Stomach (tissue), 4 donors: ENCODE results near the gene ANKRD34B.

Experiments used
- EP300 ChIP-seq: sonication (generic); formaldehyde crosslinking; IDR thresholded peaks from one replicate; pipeline ENCODE4 v1.6.1; 2017; ENCODE audit warnings: antibody characterized with exemption
- POLR2A ChIP-seq, 4 donors: fragments of 450-650 bp; IDR thresholded peaks; one replicate each; pipeline ENCODE4 v1.6.1; 2016; ENCODE audit warnings: antibody characterized with exemption in 4 of 4, control low read depth in 2 of 4, mild to moderate bottlenecking in 1 of 4, moderate library complexity in 1 of 4
- TF ChIP-seq, protein P1 (sequence below), 7 experiments: fragments of 450-650 bp in 4 of 7; fragments of 200-600 bp in 3 of 7; sonication (generic) in 3 of 7; IDR thresholded peaks; one replicate each; pipeline ENCODE4 v1.5.1; 2016 to 2019; ENCODE audit warnings: antibody characterized with exemption in 7 of 7, control low read depth in 2 of 7, mild to moderate bottlenecking in 1 of 7

GRCh38 chr5:80600943-80601693 is 31.0 kb upstream of the ANKRD34B start:
- TF ChIP-seq, protein P1, sequence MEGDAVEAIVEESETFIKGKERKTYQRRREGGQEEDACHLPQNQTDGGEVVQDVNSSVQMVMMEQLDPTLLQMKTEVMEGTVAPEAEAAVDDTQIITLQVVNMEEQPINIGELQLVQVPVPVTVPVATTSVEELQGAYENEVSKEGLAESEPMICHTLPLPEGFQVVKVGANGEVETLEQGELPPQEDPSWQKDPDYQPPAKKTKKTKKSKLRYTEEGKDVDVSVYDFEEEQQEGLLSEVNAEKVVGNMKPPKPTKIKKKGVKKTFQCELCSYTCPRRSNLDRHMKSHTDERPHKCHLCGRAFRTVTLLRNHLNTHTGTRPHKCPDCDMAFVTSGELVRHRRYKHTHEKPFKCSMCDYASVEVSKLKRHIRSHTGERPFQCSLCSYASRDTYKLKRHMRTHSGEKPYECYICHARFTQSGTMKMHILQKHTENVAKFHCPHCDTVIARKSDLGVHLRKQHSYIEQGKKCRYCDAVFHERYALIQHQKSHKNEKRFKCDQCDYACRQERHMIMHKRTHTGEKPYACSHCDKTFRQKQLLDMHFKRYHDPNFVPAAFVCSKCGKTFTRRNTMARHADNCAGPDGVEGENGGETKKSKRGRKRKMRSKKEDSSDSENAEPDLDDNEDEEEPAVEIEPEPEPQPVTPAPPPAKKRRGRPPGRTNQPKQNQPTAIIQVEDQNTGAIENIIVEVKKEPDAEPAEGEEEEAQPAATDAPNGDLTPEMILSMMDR (IDR thresholded peaks at IDR 0.05), result no peak
- TF ChIP-seq POLR2A (IDR thresholded peaks at IDR 0.05), result no peak
- TF ChIP-seq EP300, result no peak
